Glomerular visceral epithelial cell (primary cell): Measurements from ENCODE around the gene MTRR.
"Not testable (repeated sequence)": the region's sequence is repeated elsewhere in the genome, so short reads cannot be mapped to it uniquely, and the experiment has no call there.

ENCODE experiments used
- DNase-seq: peaks from one replicate; pipeline ENCODE4 v3.0.0-alpha.2; 2016; ENCODE audit errors: extremely low spot score

The MTRR gene

DNA sequence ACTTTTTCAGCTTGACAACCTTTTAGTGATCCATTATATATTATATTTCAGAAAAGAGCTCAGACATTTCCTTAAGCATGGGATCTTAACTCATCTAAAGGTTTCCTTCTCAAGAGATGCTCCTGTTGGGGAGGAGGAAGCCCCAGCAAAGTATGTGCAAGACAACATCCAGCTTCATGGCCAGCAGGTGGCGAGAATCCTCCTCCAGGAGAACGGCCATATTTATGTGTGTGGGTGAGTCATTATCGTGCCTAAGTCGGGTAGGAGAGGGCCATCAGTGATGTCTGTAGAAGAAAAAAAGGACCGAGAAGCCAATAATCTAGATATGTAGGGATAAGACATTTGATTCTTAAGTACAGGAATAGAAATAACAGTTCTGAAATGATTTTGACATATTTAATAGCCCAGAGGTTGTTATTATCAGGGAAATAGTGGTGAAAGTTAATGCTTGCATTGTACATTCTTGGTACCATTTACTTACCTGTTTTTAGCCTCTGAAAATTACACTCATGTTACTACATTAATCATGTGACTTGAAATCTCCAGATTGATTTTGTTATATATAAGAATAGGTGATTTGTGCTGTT, 28.2 kb downstream of the MTRR start:
- peak; percentile 24 for DNase-seq

- no peak for DNase-seq
Observed at GRCh38 chr5:7902201-7902600, 33.3 kb downstream of the MTRR start.

DNA sequence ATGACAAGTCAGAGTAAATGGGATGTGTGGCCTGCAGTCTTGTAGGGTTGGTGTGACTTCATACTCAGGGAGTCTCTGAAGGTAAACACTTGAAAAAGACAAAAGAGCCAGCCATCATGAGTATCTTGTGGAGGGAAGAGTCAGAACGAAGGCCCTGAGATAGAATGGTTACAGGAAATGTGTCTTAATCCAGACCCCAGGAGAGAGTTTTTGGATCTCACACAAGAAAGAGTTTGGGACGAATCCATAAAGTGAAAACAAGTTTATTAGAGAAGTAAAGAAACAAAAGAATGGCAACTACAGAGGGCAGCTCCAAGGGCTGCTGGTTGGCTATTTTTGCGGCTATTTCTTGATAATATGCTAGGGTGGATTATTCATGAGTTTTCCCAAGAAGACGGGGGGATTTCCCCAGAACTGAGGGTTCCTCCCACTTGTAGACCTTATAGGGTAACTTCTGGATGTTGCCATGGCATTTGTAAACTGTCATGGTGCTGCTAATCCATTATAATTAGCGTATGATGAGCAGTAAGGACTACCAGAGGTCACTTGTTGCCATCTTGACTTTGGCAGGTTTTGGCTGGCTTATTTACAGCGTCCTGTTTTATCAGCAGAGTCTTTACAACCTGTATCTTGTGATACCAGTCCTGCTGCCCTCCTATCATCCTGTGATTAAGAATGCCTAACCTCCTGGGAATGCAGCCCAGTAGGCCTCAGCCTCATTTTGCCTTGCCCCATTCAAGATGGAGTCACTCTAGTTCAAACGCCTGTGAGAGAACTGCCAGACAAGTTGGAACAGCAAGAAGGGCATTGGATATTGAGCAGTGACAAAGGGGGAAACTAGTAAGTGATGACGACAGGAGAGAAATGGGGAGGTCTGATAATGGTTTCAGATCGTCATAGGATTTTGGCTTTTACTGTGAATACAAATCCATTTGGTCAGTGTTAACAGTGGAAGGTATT, 34.0 kb downstream of the MTRR start:
- no peak for DNase-seq

- peak; percentile 50 for DNase-seq
Observed at GRCh38 chr5:7904170-7904569, 35.2 kb downstream of the MTRR start.

DNA sequence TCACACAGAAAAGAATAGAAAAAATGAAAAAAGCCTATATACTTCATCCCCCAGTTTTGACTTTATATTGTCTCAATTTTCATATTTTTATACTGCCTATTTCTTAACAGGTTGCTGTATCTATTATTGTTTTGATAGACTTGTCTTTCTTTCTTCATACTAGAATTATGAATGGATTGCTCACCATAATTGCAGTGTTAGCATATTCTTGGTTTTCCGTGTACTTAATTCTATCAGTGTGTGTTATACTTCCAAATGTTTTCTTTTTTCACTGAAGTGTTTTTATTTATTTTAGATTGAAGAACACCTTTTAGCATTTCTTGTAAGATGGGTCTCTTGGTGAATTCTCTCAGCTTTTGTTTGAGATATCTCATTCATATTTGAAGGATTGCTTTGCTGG, 38.7 kb downstream of the MTRR start:
- DNase-seq, result no peak

DNA sequence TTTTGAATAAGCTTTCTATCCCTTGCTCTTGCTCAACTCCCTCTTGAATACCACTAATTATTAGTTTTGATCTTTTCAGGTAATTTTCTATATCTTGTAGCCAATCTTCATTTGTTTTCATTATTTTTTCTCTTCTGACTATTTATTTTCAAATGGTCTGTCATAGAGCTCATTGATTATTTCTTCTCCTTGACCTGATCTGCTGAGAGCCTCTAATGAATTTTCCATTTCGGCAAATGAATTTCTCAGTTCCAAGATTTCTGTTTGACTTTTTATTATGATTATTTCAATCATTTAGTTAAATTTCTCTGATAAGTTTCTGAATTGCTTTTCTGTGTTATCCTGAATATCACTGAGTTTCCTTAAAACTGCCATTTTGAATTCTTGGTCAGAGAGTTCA, 39.4 kb downstream of the MTRR start:
- DNase-seq, result no peak

DNA sequence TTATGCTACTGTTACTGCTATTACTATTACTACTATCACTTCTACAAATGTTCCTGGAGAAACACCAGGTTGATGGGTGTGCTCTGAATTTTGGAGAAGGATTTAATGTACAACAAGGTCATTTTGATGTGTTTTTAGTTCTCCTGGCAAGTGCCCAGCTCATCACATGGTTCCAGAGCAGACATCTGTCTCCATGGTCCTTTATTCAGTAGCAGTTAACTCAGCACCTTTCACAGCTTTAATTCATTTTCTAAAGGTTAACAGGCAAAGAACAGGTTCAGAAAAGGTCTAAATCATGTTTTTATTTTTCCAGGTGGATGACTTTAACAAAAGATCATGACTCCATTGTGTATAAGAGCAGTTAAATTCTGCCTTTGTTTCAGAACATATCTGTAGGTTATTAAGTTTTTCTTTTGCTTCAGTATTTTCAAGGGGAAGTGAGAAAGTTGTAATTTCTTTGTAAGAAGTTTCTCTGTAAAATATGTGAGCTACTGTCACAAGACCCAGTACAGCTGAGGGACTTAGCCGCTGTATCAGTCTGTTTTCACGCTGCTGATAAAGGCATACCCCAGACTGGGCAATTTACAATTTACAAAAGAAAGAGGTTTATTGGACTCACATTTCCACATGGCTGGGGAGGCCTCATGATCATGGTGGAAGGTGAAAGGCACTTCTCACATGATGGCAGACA, 41.9 kb downstream of the MTRR start:
- DNase-seq, result no peak

- DNase-seq, result not testable (repeated sequence)
Observed at GRCh38 chr5:7911429-7911771, 42.5 kb downstream of the MTRR start.

DNA sequence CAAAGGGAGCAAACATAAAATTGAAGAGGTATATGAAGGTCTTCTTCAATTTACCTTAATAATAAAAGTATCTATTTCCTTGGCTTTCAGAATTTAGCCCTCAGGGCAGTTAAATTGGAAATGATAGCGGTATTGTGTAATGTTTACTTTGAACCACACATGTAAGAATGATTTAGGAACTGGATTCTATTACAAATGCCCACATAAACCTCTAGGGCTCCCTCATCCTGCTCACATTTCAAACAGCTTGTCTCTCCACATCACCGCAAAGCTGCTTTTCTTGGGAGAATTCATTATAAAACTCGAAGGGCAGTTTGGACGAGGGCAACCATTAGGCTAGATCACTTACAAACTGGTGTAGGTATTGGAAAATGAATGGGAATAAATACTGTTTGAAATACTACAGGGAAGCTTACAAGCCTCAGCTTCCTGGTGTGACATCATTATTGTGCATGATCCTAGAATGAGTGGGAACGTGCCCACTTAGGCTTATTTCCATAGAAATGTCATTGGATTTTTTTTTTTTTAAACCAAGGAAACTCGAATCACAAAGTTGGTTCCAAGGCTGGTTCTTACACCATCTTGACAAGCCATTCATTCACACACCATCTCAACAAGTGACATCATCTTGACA, 47.3 kb downstream of the MTRR start:
- no peak for DNase-seq

DNA sequence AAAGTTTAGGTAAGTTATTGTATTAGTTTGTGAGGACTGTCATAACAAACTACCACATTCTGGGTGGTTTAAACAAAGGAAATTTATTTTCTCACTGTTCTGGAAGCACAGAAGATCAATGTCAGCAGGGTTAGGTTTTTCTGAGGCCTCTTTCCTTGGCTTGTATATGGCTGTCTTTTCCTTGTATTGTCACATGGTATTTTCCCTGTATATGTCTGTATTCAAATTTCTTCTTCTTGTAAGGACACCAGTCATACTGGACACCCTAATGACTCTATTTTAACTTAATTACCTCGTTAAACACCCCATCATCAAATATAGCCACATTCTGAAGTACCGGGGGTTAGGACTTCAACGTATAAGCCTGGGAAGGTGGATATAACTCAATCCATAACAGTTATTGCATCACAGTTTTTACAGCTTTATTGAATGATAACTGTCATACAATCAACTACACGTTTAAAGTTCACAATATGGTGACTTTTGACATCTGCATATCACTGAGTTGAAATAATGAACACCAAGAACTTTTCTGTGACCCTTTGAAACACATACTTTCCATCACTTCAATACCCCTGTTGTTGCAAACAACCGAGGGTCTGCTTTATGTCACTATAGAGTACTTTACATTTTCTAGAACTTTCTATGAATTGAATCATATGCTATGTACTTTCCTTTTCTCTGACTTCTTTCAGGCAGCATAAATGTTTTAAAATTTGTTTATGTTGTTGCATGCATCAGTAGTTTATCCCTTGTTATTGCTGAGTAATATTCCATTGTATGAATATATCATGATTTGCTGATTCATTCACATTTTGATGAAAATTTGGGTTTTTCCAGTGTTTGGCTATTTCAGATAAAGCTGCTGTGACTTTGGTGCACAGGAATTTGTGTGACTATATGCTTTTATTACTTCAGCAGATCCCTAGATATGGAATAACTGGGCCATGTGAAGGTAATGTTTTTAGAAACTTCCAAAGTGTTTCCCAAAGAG, 48.5 kb downstream of the MTRR start:
- DNase-seq, result no peak

DNA sequence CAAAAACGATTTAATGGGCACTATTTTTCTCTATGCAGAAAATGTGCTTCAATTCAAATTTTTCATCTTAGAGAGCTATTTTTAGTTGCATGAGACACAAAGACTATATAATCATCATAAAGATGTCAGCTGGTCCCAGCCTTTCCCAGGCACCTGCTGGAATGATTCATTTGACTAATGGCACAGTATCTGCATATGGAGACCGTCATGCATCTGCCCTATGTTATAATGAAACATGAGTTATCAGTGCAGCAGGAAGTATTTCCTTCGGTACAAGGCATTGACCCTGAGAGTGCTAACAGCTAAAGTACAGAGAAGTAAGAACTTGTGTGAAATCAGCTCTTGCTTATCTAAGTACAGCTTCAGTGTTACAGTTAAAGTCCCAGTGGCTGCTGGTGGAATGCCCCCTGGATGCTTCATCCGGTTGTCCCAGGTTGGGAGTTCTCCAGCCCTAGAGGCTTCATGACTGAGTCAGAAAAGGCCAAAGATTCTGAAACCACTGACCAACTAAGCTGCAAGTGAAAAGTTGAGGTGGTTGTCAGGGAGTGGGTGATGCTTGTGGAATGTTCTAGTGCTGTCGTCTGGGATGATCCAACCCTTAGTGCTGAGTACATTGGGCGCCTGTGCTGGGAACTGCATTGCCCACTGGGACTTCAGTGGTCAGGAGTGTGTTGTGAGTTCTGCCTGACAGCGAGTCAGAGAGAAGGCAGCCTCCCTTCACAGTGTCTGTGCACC, 57.2 kb downstream of the MTRR start:
- DNase-seq, result peak; percentile 82

DNA sequence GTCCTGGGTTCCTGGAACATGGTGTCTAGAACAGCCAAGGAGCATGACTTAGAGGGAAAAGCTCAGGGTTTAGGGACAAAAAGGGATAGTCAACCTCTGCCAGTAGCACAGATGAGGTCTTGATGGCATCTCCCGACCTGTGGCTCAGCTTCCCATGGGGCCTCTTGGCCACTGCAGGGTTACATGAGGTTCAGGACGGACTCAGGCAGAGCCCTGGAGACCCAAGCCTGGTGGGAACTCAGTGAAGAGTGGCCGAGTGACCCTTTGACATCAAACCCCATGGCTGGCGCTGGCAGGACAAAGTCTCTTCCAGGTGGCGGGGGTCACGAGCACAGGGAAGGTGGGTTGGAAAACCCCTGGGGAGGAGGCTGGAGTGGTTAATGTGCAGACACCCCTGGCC, 57.8 kb downstream of the MTRR start:
- DNase-seq, result no peak

GRCh38 chr5:7927466-7928375, 58.8 kb downstream of the MTRR start:
- DNase-seq, result peak; percentile 70

GRCh38 chr5:7930011-7930410, 61.1 kb downstream of the MTRR start:
- DNase-seq, result no peak

DNA sequence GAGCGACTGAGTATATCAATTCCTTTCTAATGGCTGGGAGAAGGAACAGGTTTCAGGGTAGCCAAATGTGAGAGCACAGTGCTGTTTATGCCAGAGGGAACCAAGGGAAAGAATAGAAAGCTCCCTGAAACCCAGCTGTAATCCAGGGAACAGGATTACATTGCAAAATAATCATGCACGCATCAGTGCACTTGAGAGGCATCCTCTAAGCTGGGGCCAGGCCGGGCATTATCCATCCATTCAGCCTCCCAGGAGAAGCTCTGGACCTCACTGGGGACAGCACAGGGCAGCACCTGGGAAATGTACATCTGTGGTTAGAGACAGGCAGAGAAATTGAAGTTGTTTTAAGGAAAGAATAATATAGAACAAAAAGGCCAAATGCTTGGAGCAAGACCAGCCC, 72.7 kb downstream of the MTRR start:
- no peak for DNase-seq

- no peak for DNase-seq
Observed at GRCh38 chr5:7947301-7947700, 78.4 kb downstream of the MTRR start.
